ENCODE results near the gene CCDC13. TPM values are rescaled to one million over a fixed set of nuclear protein-coding genes. Genes with fewer than 3 reads are reported as not detected.

CCDC13 gene
- total and polyA plus RNA-seq, 2 of the 13 experiments (the other 11 are each of a cell fraction or from before 2014, with no cell fraction given) = 0.22 to 0.51 TPM

- TF ChIP-seq ZFP91 (CRISPR knock-in tag; IDR thresholded peaks at IDR 0.05; ENCODE audit: borderline replicate concordance) (no peak), ADNP (CRISPR knock-in tag; IDR thresholded peaks at IDR 0.05) (0 out of 2 replicates have a peak, but pooled peaks have one; percentile 16), TRIM22 (IDR thresholded peaks at IDR 0.05) (no peak), ZNF382 (CRISPR knock-in tag; IDR thresholded peaks at IDR 0.05; ENCODE audit: borderline replicate concordance) (no peak), NR1H2 (CRISPR knock-in tag; IDR thresholded peaks at IDR 0.05; ENCODE audit: borderline replicate concordance, low read depth) (no peak), KLF12 (CRISPR knock-in tag; IDR thresholded peaks at IDR 0.05; ENCODE audit: borderline replicate concordance) (no peak), ZNF329 (CRISPR knock-in tag; IDR thresholded peaks at IDR 0.05; ENCODE audit: low read depth) (0 out of 2 replicates have a peak, but pooled peaks have one; percentile 46), RORA (CRISPR knock-in tag; IDR thresholded peaks at IDR 0.05) (no peak), LCORL (IDR thresholded peaks at IDR 0.05) (no peak), LCORL (CRISPR knock-in tag; IDR thresholded peaks at IDR 0.05) (no peak), ZNF282 (IDR thresholded peaks at IDR 0.05; ENCODE audit: partially characterized antibody) (no peak), KDM5B (CRISPR knock-in tag; IDR thresholded peaks at IDR 0.05; ENCODE audit: borderline replicate concordance) (no peak; the same call in 1 of the 2 replicates), MIXL1 (CRISPR knock-in tag; IDR thresholded peaks at IDR 0.05) (no peak), ZNF264 (CRISPR knock-in tag; IDR thresholded peaks at IDR 0.05) (no peak), BRD4 (CRISPR knock-in tag; IDR thresholded peaks at IDR 0.05) (no peak)
- TF ChIP-seq, protein P1, sequence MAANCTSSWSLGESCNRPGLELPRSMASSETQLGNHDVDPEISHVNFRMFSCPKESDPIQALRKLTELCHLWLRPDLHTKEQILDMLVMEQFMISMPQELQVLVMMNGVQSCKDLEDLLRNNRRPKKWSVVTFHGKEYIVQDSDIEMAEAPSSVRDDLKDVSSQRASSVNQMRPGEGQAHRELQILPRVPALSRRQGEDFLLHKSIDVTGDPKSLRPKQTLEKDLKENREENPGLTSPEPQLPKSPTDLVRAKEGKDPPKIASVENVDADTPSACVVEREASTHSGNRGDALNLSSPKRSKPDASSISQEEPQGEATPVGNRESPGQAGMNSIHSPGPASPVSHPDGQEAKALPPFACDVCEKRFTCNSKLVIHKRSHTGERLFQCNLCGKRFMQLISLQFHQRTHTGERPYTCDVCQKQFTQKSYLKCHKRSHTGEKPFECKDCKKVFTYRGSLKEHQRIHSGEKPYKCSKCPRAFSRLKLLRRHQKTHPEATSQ (CRISPR knock-in tag; IDR thresholded peaks at IDR 0.05; ENCODE audit: borderline replicate concordance) = no peak
- TF ChIP-seq, protein P2, sequence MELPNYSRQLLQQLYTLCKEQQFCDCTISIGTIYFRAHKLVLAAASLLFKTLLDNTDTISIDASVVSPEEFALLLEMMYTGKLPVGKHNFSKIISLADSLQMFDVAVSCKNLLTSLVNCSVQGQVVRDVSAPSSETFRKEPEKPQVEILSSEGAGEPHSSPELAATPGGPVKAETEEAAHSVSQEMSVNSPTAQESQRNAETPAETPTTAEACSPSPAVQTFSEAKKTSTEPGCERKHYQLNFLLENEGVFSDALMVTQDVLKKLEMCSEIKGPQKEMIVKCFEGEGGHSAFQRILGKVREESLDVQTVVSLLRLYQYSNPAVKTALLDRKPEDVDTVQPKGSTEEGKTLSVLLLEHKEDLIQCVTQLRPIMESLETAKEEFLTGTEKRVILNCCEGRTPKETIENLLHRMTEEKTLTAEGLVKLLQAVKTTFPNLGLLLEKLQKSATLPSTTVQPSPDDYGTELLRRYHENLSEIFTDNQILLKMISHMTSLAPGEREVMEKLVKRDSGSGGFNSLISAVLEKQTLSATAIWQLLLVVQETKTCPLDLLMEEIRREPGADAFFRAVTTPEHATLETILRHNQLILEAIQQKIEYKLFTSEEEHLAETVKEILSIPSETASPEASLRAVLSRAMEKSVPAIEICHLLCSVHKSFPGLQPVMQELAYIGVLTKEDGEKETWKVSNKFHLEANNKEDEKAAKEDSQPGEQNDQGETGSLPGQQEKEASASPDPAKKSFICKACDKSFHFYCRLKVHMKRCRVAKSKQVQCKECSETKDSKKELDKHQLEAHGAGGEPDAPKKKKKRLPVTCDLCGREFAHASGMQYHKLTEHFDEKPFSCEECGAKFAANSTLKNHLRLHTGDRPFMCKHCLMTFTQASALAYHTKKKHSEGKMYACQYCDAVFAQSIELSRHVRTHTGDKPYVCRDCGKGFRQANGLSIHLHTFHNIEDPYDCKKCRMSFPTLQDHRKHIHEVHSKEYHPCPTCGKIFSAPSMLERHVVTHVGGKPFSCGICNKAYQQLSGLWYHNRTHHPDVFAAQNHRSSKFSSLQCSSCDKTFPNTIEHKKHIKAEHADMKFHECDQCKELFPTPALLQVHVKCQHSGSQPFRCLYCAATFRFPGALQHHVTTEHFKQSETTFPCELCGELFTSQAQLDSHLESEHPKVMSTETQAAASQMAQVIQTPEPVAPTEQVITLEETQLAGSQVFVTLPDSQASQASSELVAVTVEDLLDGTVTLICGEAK (IDR thresholded peaks at IDR 0.05) = no peak
- TF ChIP-seq, protein P2 (CRISPR knock-in tag; IDR thresholded peaks at IDR 0.05) = no peak; the same call in 1 of the 2 replicates
Measured at GRCh38 chr3:42732829-42733459, 40.1 kb downstream of the CCDC13 start (continued).

Data from HepG2 (cell line).